ENCODE measurements around the gene DNPEP. TPM values are rescaled to one million over a fixed set of nuclear protein-coding genes. Genes with fewer than 3 reads are reported as not detected.

Gene DNPEP
- total and polyA plus RNA-seq, 2 donors (not counting 3 experiments of a cell fraction or from before 2014, with no cell fraction given), result 40.4 to 77.5 TPM

DNA sequence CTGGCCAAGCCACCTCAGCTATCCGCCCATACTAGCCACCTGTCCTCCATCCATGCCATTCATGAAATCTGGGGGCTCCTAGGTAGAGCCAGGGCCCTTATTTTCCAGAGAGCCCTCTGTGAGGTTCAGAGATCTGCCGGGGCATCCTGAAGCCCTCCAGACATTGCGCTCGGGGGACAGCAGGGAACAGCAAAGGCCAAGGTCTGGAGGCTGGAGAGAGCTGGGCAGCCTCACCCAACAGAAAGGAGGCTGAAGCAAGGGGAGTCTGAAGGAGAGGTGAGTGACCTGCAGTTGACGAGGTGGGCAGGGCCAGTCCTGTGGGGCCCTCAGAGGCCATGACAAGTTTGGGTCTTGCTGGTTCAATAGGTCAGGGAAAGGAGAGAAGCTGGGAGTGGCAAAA, 21.9 kb upstream of the DNPEP start:
- dilution Hi-C loops (cut with MboI; ENCODE audit: extremely low pct_ligation_motif_present, low sequenced_read_pairs), result no loop called here
- Histone ChIP-seq H3K79me2 (ENCODE audit: control insufficient read depth, insufficient read depth, low read length) (no peaks in the 10 kb centered on the region), H3K9ac (replicated peaks; ENCODE audit: extremely low read depth, insufficient read depth, low read length) (no peak overlapping the region), H3K9me3 (replicated peaks; ENCODE audit: control insufficient read depth, insufficient read depth, low read length) (no peaks in the 10 kb centered on the region), H3K36me3 (ENCODE audit: control insufficient read depth in 2 of 2, extremely low read depth in 1 of 2, insufficient read depth in 2 of 2, low read length in 2 of 2) (no peaks in the 10 kb centered on the region), H3K9me1 (replicated peaks; ENCODE audit: control insufficient read depth, extremely low read depth, insufficient read depth, low read length) (no peaks in the 10 kb centered on the region), H4K20me1 (replicated peaks; ENCODE audit: control insufficient read depth, extremely low read depth, insufficient read depth, low read length) (no peaks in the 10 kb centered on the region), H2AFZ (ENCODE audit: low read depth, low read length) (no peak overlapping the region), H3K27me3 (ENCODE audit: control insufficient read depth in 2 of 2, insufficient read depth in 2 of 2, low read length in 2 of 2) (peaks cover 5 to 7% of the 10 kb centered on the region in 2 experiments), H3K4me2 (ENCODE audit: insufficient read depth, low read length) (no peak overlapping the region), H3K4me1 (ENCODE audit: control insufficient read depth, extremely low read depth, insufficient read depth, low read length) (peaks cover 2% of the 10 kb centered on the region), H3K27ac (ENCODE audit: insufficient read depth, low read depth, low read length) (no peak overlapping the region), H3K4me3 (replicated peaks in 1 of 3; ENCODE audit: insufficient read depth in 1 of 3, low read depth in 1 of 3, low read length in 3 of 3) (no peak overlapping the region)
- no TSS peak for BruUV-seq (replicated peaks)
- DNase-seq (ENCODE audit: low read depth, low spot score) (no peak), FAIRE-seq (no peak)
- POLR2A ChIA-PET, result no interaction called here
- CTCF ChIA-PET, result interaction anchor here (5.0 kb wide), 1 partner anchor 120 kb away, joined by 29 read pairs; no protein-coding TSS in a partner anchor
- intact Hi-C loops (cut with micrococcal nuclease), result no loop called here
- TF ChIP-seq, protein P1, sequence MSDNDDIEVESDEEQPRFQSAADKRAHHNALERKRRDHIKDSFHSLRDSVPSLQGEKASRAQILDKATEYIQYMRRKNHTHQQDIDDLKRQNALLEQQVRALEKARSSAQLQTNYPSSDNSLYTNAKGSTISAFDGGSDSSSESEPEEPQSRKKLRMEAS (IDR thresholded peaks at IDR 0.05; ENCODE audit: insufficient read depth, insufficient read length), result no peak

DNA sequence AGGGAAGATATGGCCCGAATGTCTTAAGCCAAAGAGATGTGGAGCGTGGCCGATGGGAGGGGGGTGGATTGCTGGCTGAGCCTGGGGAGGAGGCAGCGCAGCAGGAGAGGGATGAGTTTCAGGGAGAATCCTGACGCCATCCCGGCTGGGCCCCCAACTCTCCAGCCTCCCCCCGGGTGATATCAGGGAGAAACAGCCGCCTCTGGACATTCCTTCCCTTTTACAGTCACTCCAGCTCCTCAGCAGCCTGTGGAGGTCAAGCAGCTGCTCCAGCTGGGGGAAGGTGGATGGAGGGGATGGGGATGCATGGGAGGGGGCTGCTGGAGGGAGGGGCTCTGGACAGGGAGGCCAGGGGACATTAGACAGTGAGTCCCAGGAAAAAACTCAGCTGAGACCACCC, 20.9 kb upstream of the DNPEP start:
- CTCF ChIA-PET, result interaction anchor here (5.0 kb wide), 1 partner anchor 121 kb away, joined by 29 read pairs; no protein-coding TSS in a partner anchor
- H2AFZ ChIP-seq (ENCODE audit: low read depth, low read length), result no peak overlapping the region
- no peak overlapping the region for H3K9ac ChIP-seq (replicated peaks; ENCODE audit: extremely low read depth, insufficient read depth, low read length)
- no TSS peak for BruUV-seq (replicated peaks)
- dilution Hi-C loops (cut with MboI; ENCODE audit: extremely low pct_ligation_motif_present, low sequenced_read_pairs), result no loop called here
- no peak overlapping the region for H3K27ac ChIP-seq (ENCODE audit: insufficient read depth, low read depth, low read length)
- no peaks in the 10 kb centered on the region for H3K9me1 ChIP-seq (replicated peaks; ENCODE audit: control insufficient read depth, extremely low read depth, insufficient read depth, low read length)
- FAIRE-seq (no peak), DNase-seq (ENCODE audit: low read depth, low spot score) (no peak)
- H3K36me3 ChIP-seq (ENCODE audit: control insufficient read depth in 2 of 2, extremely low read depth in 1 of 2, insufficient read depth in 2 of 2, low read length in 2 of 2), result no peaks in the 10 kb centered on the region
- H3K4me1 ChIP-seq (ENCODE audit: control insufficient read depth, extremely low read depth, insufficient read depth, low read length), result peaks cover 2% of the 10 kb centered on the region
- TF ChIP-seq GATA2 (IDR thresholded peaks at IDR 0.05; ENCODE audit: insufficient read depth, insufficient read length, low read depth, low read length), result no peak
- no peak for TF ChIP-seq POLR2AphosphoS5 (IDR thresholded peaks at IDR 0.05; ENCODE audit: insufficient read depth, low read depth, low read length)
- TF ChIP-seq, protein P2, sequence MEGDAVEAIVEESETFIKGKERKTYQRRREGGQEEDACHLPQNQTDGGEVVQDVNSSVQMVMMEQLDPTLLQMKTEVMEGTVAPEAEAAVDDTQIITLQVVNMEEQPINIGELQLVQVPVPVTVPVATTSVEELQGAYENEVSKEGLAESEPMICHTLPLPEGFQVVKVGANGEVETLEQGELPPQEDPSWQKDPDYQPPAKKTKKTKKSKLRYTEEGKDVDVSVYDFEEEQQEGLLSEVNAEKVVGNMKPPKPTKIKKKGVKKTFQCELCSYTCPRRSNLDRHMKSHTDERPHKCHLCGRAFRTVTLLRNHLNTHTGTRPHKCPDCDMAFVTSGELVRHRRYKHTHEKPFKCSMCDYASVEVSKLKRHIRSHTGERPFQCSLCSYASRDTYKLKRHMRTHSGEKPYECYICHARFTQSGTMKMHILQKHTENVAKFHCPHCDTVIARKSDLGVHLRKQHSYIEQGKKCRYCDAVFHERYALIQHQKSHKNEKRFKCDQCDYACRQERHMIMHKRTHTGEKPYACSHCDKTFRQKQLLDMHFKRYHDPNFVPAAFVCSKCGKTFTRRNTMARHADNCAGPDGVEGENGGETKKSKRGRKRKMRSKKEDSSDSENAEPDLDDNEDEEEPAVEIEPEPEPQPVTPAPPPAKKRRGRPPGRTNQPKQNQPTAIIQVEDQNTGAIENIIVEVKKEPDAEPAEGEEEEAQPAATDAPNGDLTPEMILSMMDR (IDR thresholded peaks at IDR 0.05; ENCODE audit: extremely low read depth in 1 of 2, insufficient read depth in 1 of 2, low read depth in 1 of 2, low read length in 2 of 2), result no peak
- TF ChIP-seq POLR2A (IDR thresholded peaks at IDR 0.05; ENCODE audit: low read depth, low read length), result no peak
- TF ChIP-seq FOS (IDR thresholded peaks at IDR 0.05; ENCODE audit: borderline replicate concordance, insufficient read depth, low read length), result no peak
- TF ChIP-seq JUN (IDR thresholded peaks at IDR 0.05; ENCODE audit: borderline replicate concordance, insufficient read depth, insufficient read length, low read depth), result no peak
- no peak for TF ChIP-seq EZH2 (IDR thresholded peaks at IDR 0.05; ENCODE audit: borderline replicate concordance, low read depth, low read length, severe bottlenecking)
- TF ChIP-seq, protein P1 (IDR thresholded peaks at IDR 0.05; ENCODE audit: insufficient read depth, insufficient read length), result no peak
- TF ChIP-seq MYC (IDR thresholded peaks at IDR 0.05; ENCODE audit: low read depth, low read length), result no peak
- no peaks in the 10 kb centered on the region for H3K9me3 ChIP-seq (replicated peaks; ENCODE audit: control insufficient read depth, insufficient read depth, low read length)
- no peak overlapping the region for H3K4me3 ChIP-seq (replicated peaks in 1 of 3; ENCODE audit: insufficient read depth in 1 of 3, low read depth in 1 of 3, low read length in 3 of 3)
- no peaks in the 10 kb centered on the region for H3K79me2 ChIP-seq (ENCODE audit: control insufficient read depth, insufficient read depth, low read length)
- no peaks in the 10 kb centered on the region for H4K20me1 ChIP-seq (replicated peaks; ENCODE audit: control insufficient read depth, extremely low read depth, insufficient read depth, low read length)
- no peak overlapping the region for H3K4me2 ChIP-seq (ENCODE audit: insufficient read depth, low read length)
- intact Hi-C loops (cut with micrococcal nuclease), result no loop called here
- peaks cover 0 to 7% of the 10 kb centered on the region in 2 experiments for H3K27me3 ChIP-seq (ENCODE audit: control insufficient read depth in 2 of 2, insufficient read depth in 2 of 2, low read length in 2 of 2)
- POLR2A ChIA-PET, result no interaction called here
